GM18870 (cell line): ENCODE results near the gene GPATCH4.
"Not testable (repeated sequence)": the region's sequence is repeated elsewhere in the genome, so short reads cannot be mapped to it uniquely, and the experiment has no call there.

Experiments
- ATAC-seq: cut with Tn5 transposase; IDR thresholded peaks from one replicate; pipeline ENCODE4 v1.9.1; 2021; ENCODE audit warnings: moderate library complexity; ENCODE audit not compliant: unreplicated experiment

GPATCH4 gene

GRCh38 chr1:156581661-156582387 lies 19.5 kb downstream of the GPATCH4 start:
- ATAC-seq: no peak

- ATAC-seq: no peak
Observed at GRCh38 chr1:156579472-156579871, 21.8 kb downstream of the GPATCH4 start, which contains the start of gene TTC24. TSS of gene TTC24 (plus strand) at chr1:156579723. CDS start at chr1:156581365, 1,642 bp downstream.

GRCh38 chr1:156578055-156578454 lies 23.2 kb downstream of the GPATCH4 start:
- ATAC-seq: no peak

GRCh38 chr1:156577550-156577949 lies 23.7 kb downstream of the GPATCH4 start:
- ATAC-seq: no peak

GRCh38 chr1:156574039-156574633 lies 27.1 kb downstream of the GPATCH4 start:
- ATAC-seq: no peak

GRCh38 chr1:156572663-156573018 lies 28.6 kb downstream of the GPATCH4 start:
- no peak for ATAC-seq

- ATAC-seq: no peak
Observed at GRCh38 chr1:156571919-156572662, 29.2 kb downstream of the GPATCH4 start, which contains the start of gene IQGAP3. TSS of gene IQGAP3 (minus strand) at chr1:156572565. CDS start at chr1:156572529, 36 bp downstream.

GRCh38 chr1:156571261-156571852 lies 29.9 kb downstream of the GPATCH4 start:
- ATAC-seq: no peak

- no peak for ATAC-seq
Observed at GRCh38 chr1:156566436-156566835, 34.8 kb downstream of the GPATCH4 start.

- ATAC-seq: no peak
Observed at GRCh38 chr1:156565519-156565918, 35.8 kb downstream of the GPATCH4 start.

- ATAC-seq: no peak
Observed at GRCh38 chr1:156560585-156561163, 40.6 kb downstream of the GPATCH4 start.

- no peak for ATAC-seq
Observed at GRCh38 chr1:156559797-156560385, 41.4 kb downstream of the GPATCH4 start.

GRCh38 chr1:156559086-156559796 lies 42.0 kb downstream of the GPATCH4 start:
- no peak for ATAC-seq

- ATAC-seq: no peak
Observed at GRCh38 chr1:156556354-156556753, 44.9 kb downstream of the GPATCH4 start.

- no peak for ATAC-seq
Observed at GRCh38 chr1:156555715-156556114, 45.6 kb downstream of the GPATCH4 start.

GRCh38 chr1:156554971-156555370 lies 46.3 kb downstream of the GPATCH4 start:
- no peak for ATAC-seq

GRCh38 chr1:156553860-156554485 lies 47.3 kb downstream of the GPATCH4 start:
- ATAC-seq: no peak

GRCh38 chr1:156552937-156553336 lies 48.3 kb downstream of the GPATCH4 start:
- ATAC-seq: not testable (repeated sequence)

- ATAC-seq: no peak
Observed at GRCh38 chr1:156552518-156552917, 48.8 kb downstream of the GPATCH4 start.

- ATAC-seq: no peak
Observed at GRCh38 chr1:156551869-156552268, 49.4 kb downstream of the GPATCH4 start.
